Testis (tissue), 2 donors: Measurements from ENCODE around the gene SORCS3.

Experiments
- CTCF ChIP-seq, 3 experiments: fragments of 450-650 bp in 2 of 3; fragments of 200-600 bp in 1 of 3; sonication (generic) in 1 of 3; IDR thresholded peaks; one replicate each; pipeline ENCODE4 v1.5.1; 2016 to 2019; ENCODE audit warnings: antibody characterized with exemption in 3 of 3, mild to moderate bottlenecking in 2 of 3, moderate library complexity in 1 of 3
- POLR2A ChIP-seq: fragments of 450-650 bp; IDR thresholded peaks from one replicate; pipeline ENCODE4 v1.6.1; 2017; ENCODE audit warnings: antibody characterized with exemption, mild to moderate bottlenecking, moderate library complexity

- TF ChIP-seq CTCF (IDR thresholded peaks at IDR 0.05) (no peak), POLR2A (no peak)
Observed at GRCh38 chr10:105149371-105149891, 508.3 kb downstream of the SORCS3 start.
